GM12878 (cell line): Measurements from ENCODE around the gene RTP3. TPM values are rescaled to one million over a fixed set of nuclear protein-coding genes. Genes with fewer than 3 reads are reported as not detected.

ENCODE experiments used
- ATAC-seq: fragments of 200-7000 bp; cut with Tn5 transposase; 3 replicates; pipeline ENCODE4 v1.9.1; 2020; ENCODE audit warnings: mild to moderate bottlenecking, moderate library complexity
- BruUV-seq: library from RNA; stranded (reverse); fragments of 400-500 nt; replicated peaks from 2 replicates; lab custom pipeline; 2021; lab: Mats Ljungman, UMichigan
- CTCF ChIA-PET: fragments of 300-600 bp; sonication (Branson Sonifier 250); formaldehyde crosslinking; extraction: SDS; loops from one replicate; lab custom pipeline; 2021; ENCODE audit warnings: inconsistent platforms; lab: Yijun Ruan, JAX
- POLR2A ChIA-PET: fragments of 350-600 bp; formaldehyde crosslinking; extraction: SDS; loops from one replicate; lab custom pipeline; 2021; ENCODE audit warnings: inconsistent platforms; lab: Charles Lee
- RAD21 ChIA-PET: fragments of 300-600 bp; sonication (Branson Sonifier 250); formaldehyde crosslinking; loops from one replicate; lab custom pipeline; 2023; ENCODE audit warnings: antibody characterized with exemption; ENCODE audit not compliant: unreplicated experiment; lab: Charles Lee
- SMC1A ChIA-PET: fragments of 300-600 bp; sonication (Branson Sonifier 250); formaldehyde crosslinking; loops from one replicate; lab custom pipeline; 2023; ENCODE audit not compliant: unreplicated experiment, uncharacterized antibody; lab: Charles Lee
- DNase-seq: peaks from one replicate; pipeline ENCODE4 v3.0.0-alpha.2; 2011; ENCODE audit warnings: low read depth, low spot score
- FAIRE-seq: peaks from 3 replicates; lab custom pipeline; 2011; peaks lifted over from hg19 to GRCh38; lab: Jason Lieb, UNC
- H2AFZ ChIP-seq: 2 replicates; pipeline ENCODE4 v1.6.0; 2011; ENCODE audit warnings: low read depth, low read length, control low read depth; ENCODE audit not compliant: control insufficient read depth
- H3K27ac ChIP-seq: 2 replicates; pipeline ENCODE4 v1.5.1; 2011; ENCODE audit warnings: control low read depth; ENCODE audit not compliant: control insufficient read depth, insufficient read depth
- H3K27me3 ChIP-seq, 2 experiments: replicated peaks in 1 of 2; 2 replicates each; pipeline versions ENCODE4 v1.6.0 to v1.6.1; 2011; ENCODE audit warnings: low read length in 1 of 2; ENCODE audit not compliant: control insufficient read depth in 2 of 2, insufficient read depth in 2 of 2
- H3K36me3 ChIP-seq, 2 experiments: 2 replicates each; pipeline ENCODE4 v1.5.1; 2011; ENCODE audit warnings: low read length in 1 of 2; ENCODE audit not compliant: control insufficient read depth in 2 of 2, insufficient read depth in 2 of 2
- H3K4me1 ChIP-seq: 2 replicates; pipeline ENCODE4 v1.6.1; 2011; ENCODE audit warnings: mild to moderate bottlenecking, low read length, moderate library complexity, mixed read lengths; ENCODE audit not compliant: control insufficient read depth, insufficient read depth
- H3K4me2 ChIP-seq: 2 replicates; pipeline ENCODE4 v1.6.0; 2011; ENCODE audit warnings: control low read depth; ENCODE audit not compliant: control insufficient read depth, insufficient read depth
- H3K4me3 ChIP-seq: fragments of 200-600 bp; sonication (generic); 2 replicates; pipeline ENCODE4 v1.5.1; 2016
- H3K79me2 ChIP-seq: 2 replicates; pipeline ENCODE4 v1.6.0; 2011; ENCODE audit warnings: low read length; ENCODE audit not compliant: control insufficient read depth, insufficient read depth
- H3K9ac ChIP-seq: 2 replicates; pipeline ENCODE4 v1.8.0; 2011; ENCODE audit warnings: low read length, control low read depth, mixed read lengths; ENCODE audit not compliant: control insufficient read depth, insufficient read depth
- H3K9me3 ChIP-seq: replicated peaks from 3 replicates; pipeline ENCODE4 v1.5.1; 2011; ENCODE audit warnings: mild to moderate bottlenecking, low read length; ENCODE audit not compliant: control insufficient read depth, insufficient read depth
- H4K20me1 ChIP-seq: 2 replicates; pipeline ENCODE4 v1.6.0; 2011; ENCODE audit not compliant: control insufficient read depth, insufficient read depth
- CHD1 ChIP-seq: IDR thresholded peaks from 2 replicates; pipeline ENCODE4 v1.6.1; 2012; ENCODE audit warnings: low read depth, low read length, improper control_type of control experiment
- CHD4 ChIP-seq: fragments of 200-600 bp; sonication (generic); IDR thresholded peaks from 2 replicates; pipeline ENCODE4 v1.6.1; 2016; ENCODE audit warnings: mild to moderate bottlenecking
- CUX1 ChIP-seq: IDR thresholded peaks from 2 replicates; pipeline ENCODE4 v1.6.1; 2012; ENCODE audit warnings: improper control_type of control experiment, low read depth, low read length; ENCODE audit not compliant: insufficient replicate concordance
- EED ChIP-seq: sonication (generic); IDR thresholded peaks from 2 replicates; pipeline ENCODE4 v1.6.1; 2016; ENCODE audit warnings: antibody characterized with exemption, low read depth
- ETV6 ChIP-seq, 2 experiments: fragments of 450-650 bp in 1 of 2; IDR thresholded peaks in 1 of 2; conservative IDR thresholded peaks in 1 of 2; 2 replicates each; pipeline ENCODE4 v1.6.1; 2014; ENCODE audit warnings: antibody characterized with exemption in 1 of 2, borderline replicate concordance in 1 of 2, low read depth in 1 of 2, mild to moderate bottlenecking in 1 of 2, moderate library complexity in 1 of 2
- IRF5 ChIP-seq: fragments of 450-650 bp; IDR thresholded peaks from 2 replicates; pipeline ENCODE4 v1.6.1; 2017; ENCODE audit warnings: borderline replicate concordance
- KLF5 ChIP-seq: fragments of 450-650 bp; IDR thresholded peaks from 2 replicates; pipeline ENCODE4 v1.6.1; 2014; ENCODE audit warnings: mild to moderate bottlenecking; ENCODE audit not compliant: partially characterized antibody
- NRF1 ChIP-seq: conservative IDR thresholded peaks from 2 replicates; pipeline ENCODE4 v1.6.1; 2011; ENCODE audit warnings: mild to moderate bottlenecking, low read depth, low read length, improper control_type of control experiment
- SRF ChIP-seq, 2 experiments: IDR thresholded peaks; 2 replicates each; pipeline ENCODE4 v1.6.1; 2011; ENCODE audit warnings: low read depth in 2 of 2, low read length in 2 of 2, mild to moderate bottlenecking in 1 of 2, moderate library complexity in 1 of 2
- TCF7 ChIP-seq: IDR thresholded peaks from 2 replicates; pipeline ENCODE4 v1.6.1; 2014; ENCODE audit warnings: antibody characterized with exemption, borderline replicate concordance
- WGBS: methylation state at CpG from one replicate; pipeline ENCODE4 v1.1.6; 2016; ENCODE audit warnings: low lambda C conversion rate; ENCODE audit not compliant: insufficient replicate concordance, insufficient coverage; ENCODE audit errors: missing lambda C conversion rate; 5-methylcytosine and 5-hydroxymethylcytosine counted together
- in situ Hi-C: fragments of 300-500 bp; cut with MboI; formaldehyde crosslinking; loops from 9 replicates; pipeline ENCODE4 v1.14.3; 2018; ENCODE audit warnings: mixed read lengths
- intact Hi-C: fragments of 100-400 bp; cut with micrococcal nuclease; formaldehyde crosslinking; loops from one replicate; pipeline ENCODE4 v1.14.2; 2022; ENCODE audit not compliant: unreplicated experiment
- polyA plus RNA-seq, 11 experiments: library from polyadenylated mRNA; depleted of rRNA in 4 of 11; unstranded in 6 of 11; stranded (reverse) in 5 of 11; fragments of >200 nt; fragmentation: Nextera tagmentation in 4 of 11; fragmentation: Illumina TruSeq in 1 of 11; extraction: Ambion mirVana in 4 of 11; extraction: Trizol in 1 of 11; gene quantifications; 1 replicate in 1 of 11; 2 replicates in 10 of 11; pipeline versions ENCODE4 v1.2.1 to v1.2.3, GENCODE V29; 2011 to 2016; ENCODE audit warnings: inconsistent platforms in 2 of 11, missing spikeins in 2 of 11, low read depth in 1 of 11
- total RNA-seq, 4 experiments: library from RNA; depleted of rRNA in 3 of 4; stranded (reverse); fragments of >200 nt in 3 of 4; fragmentation: Illumina TruSeq in 1 of 4; extraction: Trizol in 1 of 4; gene quantifications; 2 replicates each; pipeline versions ENCODE4 v1.2.1 to v1.2.3, GENCODE V29; 2013 to 2021
- TF ChIP-seq, protein P1 (sequence below): IDR thresholded peaks from 2 replicates; pipeline ENCODE4 v1.6.1; 2012; ENCODE audit warnings: low read length, inconsistent platforms
- TF ChIP-seq, protein P2 (sequence below): fragments of 450-650 bp; formaldehyde crosslinking; IDR thresholded peaks from 2 replicates; pipeline ENCODE4 v1.4.0; 2022; ENCODE audit warnings: mild to moderate bottlenecking, moderate library complexity

The RTP3 gene
- total and polyA plus RNA-seq, 10 of the 15 experiments (the other 5 are each of a cell fraction or from before 2014, with no cell fraction given): 0.06 TPM; not detected in 9

- POLR2A ChIA-PET: no interaction called here
- no peak for DNase-seq
- Histone ChIP-seq H3K36me3 (no peaks in the 10 kb centered on the region), H3K4me3 (no peak overlapping the region), H3K9me3 (no peaks in the 10 kb centered on the region; the same call in 2 of the 3 replicates), H3K9ac (no peak overlapping the region), H4K20me1 (no peaks in the 10 kb centered on the region), H3K79me2 (no peaks in the 10 kb centered on the region), H3K4me1 (no peaks in the 10 kb centered on the region), H3K4me2 (no peak overlapping the region), H3K27ac (no peak overlapping the region), H3K27me3 (peaks cover 7 to 17% of the 10 kb centered on the region in 2 experiments), H2AFZ (no peak overlapping the region)
- SMC1A ChIA-PET: interaction anchor here (0.7 to 1.7 kb wide), 2 partner anchors 10 to 96 kb away, joined by 3 read pairs; no protein-coding TSS in a partner anchor
- intact Hi-C loops (no loop called here), in situ Hi-C loops (no loop called here)
- RAD21 ChIA-PET: interaction anchor here (1.3 kb wide), 1 partner anchor 10 kb away, joined by 3 read pairs; no protein-coding TSS in a partner anchor
- WGBS: 57% methylated on average over 3 of the region's 3 CpGs
- no peak for FAIRE-seq
- no TSS peak for BruUV-seq
- ATAC-seq: no peak
- CTCF ChIA-PET: interaction anchor here (0.7 to 1.6 kb wide), 2 partner anchors 12 to 26 kb away, joined by 4 to 7 read pairs; no protein-coding TSS in a partner anchor
- no peak for TF ChIP-seq CUX1
- TF ChIP-seq, protein P1, sequence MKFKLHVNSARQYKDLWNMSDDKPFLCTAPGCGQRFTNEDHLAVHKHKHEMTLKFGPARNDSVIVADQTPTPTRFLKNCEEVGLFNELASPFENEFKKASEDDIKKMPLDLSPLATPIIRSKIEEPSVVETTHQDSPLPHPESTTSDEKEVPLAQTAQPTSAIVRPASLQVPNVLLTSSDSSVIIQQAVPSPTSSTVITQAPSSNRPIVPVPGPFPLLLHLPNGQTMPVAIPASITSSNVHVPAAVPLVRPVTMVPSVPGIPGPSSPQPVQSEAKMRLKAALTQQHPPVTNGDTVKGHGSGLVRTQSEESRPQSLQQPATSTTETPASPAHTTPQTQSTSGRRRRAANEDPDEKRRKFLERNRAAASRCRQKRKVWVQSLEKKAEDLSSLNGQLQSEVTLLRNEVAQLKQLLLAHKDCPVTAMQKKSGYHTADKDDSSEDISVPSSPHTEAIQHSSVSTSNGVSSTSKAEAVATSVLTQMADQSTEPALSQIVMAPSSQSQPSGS: no peak
- TF ChIP-seq IRF5: no peak
- no peak for TF ChIP-seq CHD1
- no peak for TF ChIP-seq TCF7
- TF ChIP-seq CHD4: no peak
- no peak for TF ChIP-seq EED
- TF ChIP-seq NRF1: no peak
- TF ChIP-seq ETV6 (conservative IDR thresholded peaks at IDR 0.05 in 1 of 2, IDR thresholded peaks at IDR 0.05 in 1 of 2; ENCODE audit: borderline replicate concordance in 1 of 2, low read depth in 1 of 2): no peak
- no peak for TF ChIP-seq SRF (IDR thresholded peaks at IDR 0.05; ENCODE audit: low read depth in 2 of 2, low read length in 2 of 2)
- no peak for TF ChIP-seq KLF5
- TF ChIP-seq, protein P2, sequence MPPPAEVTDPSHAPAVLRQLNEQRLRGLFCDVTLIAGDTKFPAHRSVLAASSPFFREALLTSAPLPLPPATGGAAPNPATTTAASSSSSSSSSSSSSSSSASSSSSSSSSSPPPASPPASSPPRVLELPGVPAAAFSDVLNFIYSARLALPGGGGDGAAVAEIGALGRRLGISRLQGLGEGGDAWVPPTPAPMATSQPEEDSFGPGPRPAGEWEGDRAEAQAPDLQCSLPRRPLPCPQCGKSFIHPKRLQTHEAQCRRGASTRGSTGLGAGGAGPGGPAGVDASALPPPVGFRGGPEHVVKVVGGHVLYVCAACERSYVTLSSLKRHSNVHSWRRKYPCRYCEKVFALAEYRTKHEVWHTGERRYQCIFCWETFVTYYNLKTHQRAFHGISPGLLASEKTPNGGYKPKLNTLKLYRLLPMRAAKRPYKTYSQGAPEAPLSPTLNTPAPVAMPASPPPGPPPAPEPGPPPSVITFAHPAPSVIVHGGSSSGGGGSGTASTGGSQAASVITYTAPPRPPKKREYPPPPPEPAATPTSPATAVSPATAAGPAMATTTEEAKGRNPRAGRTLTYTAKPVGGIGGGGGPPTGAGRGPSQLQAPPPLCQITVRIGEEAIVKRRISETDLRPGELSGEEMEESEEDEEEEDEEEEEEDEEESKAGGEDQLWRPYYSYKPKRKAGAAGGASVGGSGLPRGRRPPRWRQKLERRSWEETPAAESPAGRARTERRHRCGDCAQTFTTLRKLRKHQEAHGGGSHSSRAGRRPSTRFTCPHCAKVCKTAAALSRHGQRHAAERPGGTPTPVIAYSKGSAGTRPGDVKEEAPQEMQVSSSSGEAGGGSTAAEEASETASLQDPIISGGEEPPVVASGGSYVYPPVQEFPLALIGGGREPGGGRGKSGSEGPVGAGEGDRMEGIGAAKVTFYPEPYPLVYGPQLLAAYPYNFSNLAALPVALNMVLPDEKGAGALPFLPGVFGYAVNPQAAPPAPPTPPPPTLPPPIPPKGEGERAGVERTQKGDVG: no peak
Measured at GRCh38 chr3:46462111-46462510, 35.7 kb upstream of the RTP3 start.
